Pancreas (tissue), 10 donors: ENCODE data around the gene NUTM1. TPM values are rescaled to one million over a fixed set of nuclear protein-coding genes. Genes with fewer than 3 reads are reported as not detected.

Experiments
- ATAC-seq, 4 donors: fragments of 200-7000 bp; cut with Tn5 transposase; one replicate each; pipeline versions ENCODE4 v1.8.0 to v1.9.1; 2020; ENCODE audit warnings: mild to moderate bottlenecking in 4 of 4, moderate library complexity in 4 of 4
- DNase-seq, 6 donors: peaks; one replicate each; pipeline ENCODE4 v3.0.0-alpha.2; 2020
- FAIRE-seq: peaks from 2 replicates; lab custom pipeline; 2012; peaks lifted over from hg19 to GRCh38; lab: Jason Lieb, UNC
- H3K27ac ChIP-seq, 4 donors: fragments of 200-600 bp; sonication (generic); 1 replicate in 3 of 4; 2 replicates in 1 of 4; pipeline versions ENCODE4 v1.5.0 to v1.8.0; 2020
- H3K27me3 ChIP-seq, 4 donors: fragments of 200-600 bp; one replicate each; pipeline ENCODE4 v1.8.0; 2021
- H3K36me3 ChIP-seq, 3 donors: fragments of 200-600 bp; sonication (generic) in 1 of 3; one replicate each; pipeline versions ENCODE4 v1.5.0 to v1.8.0; 2020 to 2021
- H3K4me1 ChIP-seq, 3 donors: fragments of 200-600 bp; one replicate each; pipeline ENCODE4 v1.8.0; 2021
- H3K4me3 ChIP-seq, 4 donors: fragments of 200-600 bp; sonication (generic) in 2 of 4; one replicate each; pipeline versions ENCODE4 v1.5.0 to v1.8.0; 2020 to 2021
- H3K9me3 ChIP-seq, 4 donors: fragments of 200-600 bp; one replicate each; pipeline ENCODE4 v1.8.0; 2021
- CTCF ChIP-seq, 4 donors: fragments of 200-600 bp; sonication (generic) in 3 of 4; IDR thresholded peaks; one replicate each; pipeline versions ENCODE4 v1.5.0 to v1.8.0; 2021; ENCODE audit warnings: antibody characterized with exemption in 4 of 4
- WGBS, 2 donors: extraction: QIAGEN DNeasy Blood & Tissue Kit; methylation state at CpG; one replicate each; pipeline ENCODE4 v1.1.7; 2013; 5-methylcytosine and 5-hydroxymethylcytosine counted together
- intact Hi-C, 3 donors: fragments of 100-400 bp; cut with DNase I; formaldehyde crosslinking; loops; one replicate each; pipeline versions ENCODE4 v1.11.1 to v1.14.2; 2022
- polyA plus RNA-seq, 2 donors: library from polyadenylated mRNA; stranded (reverse); fragments of 200-250 nt; gene quantifications; one replicate each; pipeline ENCODE4 v1.2.3, GENCODE V29; 2013
- total RNA-seq, 6 donors: library from RNA; stranded (reverse); fragmentation: NEBNext Ultra II Directional in 4 of 6; extraction: Animal tissue kit (Norgen Biotek cat#: 25700) in 4 of 6; gene quantifications; one replicate each; pipeline versions ENCODE4 v1.2.1 to v1.2.4, GENCODE V29; 2021 to 2023
- donor health status: healthy with polysubstance abuse.
- donor health status: DM: no; HTN: no; CAD: no; lungs with moderate emphysema.
- donor health status: DM: no; HTN: no; CAD: no.
- donor health status: control.
- donor health status: control.
- donor health status: Bipolar disorder and iron deficiency.
- donor health status: DM: yes; HTN: yes; CAD: no.
- donor health status: DM: no; HTN: no; CAD: no.
- donor health status: DM: no; HTN: no; CAD: no.
- donor health status: DM: yes; HTN: yes; CAD: no.

NUTM1 gene
- total and polyA plus RNA-seq, 8 donors: not detected

- WGBS, 2 donors: 75 to 79% methylated on average over 16 of the region's 16 CpGs
- FAIRE-seq (no peak), DNase-seq (no peak), ATAC-seq (no peak)
- H3K9me3 ChIP-seq: no peaks in the 10 kb centered on the region
- peak overlapping the region in 2 of 4 donors; percentile 89 to 93 for H3K27ac ChIP-seq
- H3K27me3 ChIP-seq: no peaks in the 10 kb centered on the region
- H3K36me3 ChIP-seq: no peaks in the 10 kb centered on the region
- H3K4me3 ChIP-seq: peak overlapping the region in 3 of 4 donors; percentile 83 to 97 (median 92)
- intact Hi-C loops: no loop called here
- TF ChIP-seq CTCF (IDR thresholded peaks at IDR 0.05): no peak
- peaks cover 0 to 6% (median 0%) of the 10 kb centered on the region in 3 donors for H3K4me1 ChIP-seq
Measured at GRCh38 chr15:34336231-34336990, 6.7 kb upstream of the NUTM1 start.

- Histone ChIP-seq H3K9me3 (no peaks in the 10 kb centered on the region), H3K27me3 (no peaks in the 10 kb centered on the region), H3K36me3 (no peaks in the 10 kb centered on the region), H3K4me1 (peaks cover 0 to 12% (median 0%) of the 10 kb centered on the region in 3 donors), H3K4me3 (peak overlapping the region; percentile 83 to 97 (median 90)), H3K27ac (peak overlapping the region; percentile 67 to 93 (median 87))
- no peak for FAIRE-seq
- DNase-seq: peak in 1 of 6 donors; percentile 20
- peak; percentile 26 to 42 (median 38) for ATAC-seq
- intact Hi-C loops: no loop called here
- no peak for TF ChIP-seq CTCF (IDR thresholded peaks at IDR 0.05)
- 1% methylated on average over 26 of the region's 26 CpGs for WGBS, 2 donors
Measured at GRCh38 chr15:34336991-34337556, 6.0 kb upstream of the NUTM1 start.

- H3K4me1 ChIP-seq: peaks cover 0 to 12% (median 0%) of the 10 kb centered on the region in 3 donors
- no peak for FAIRE-seq
- peak; percentile 85 to 96 (median 92) for DNase-seq
- WGBS, 2 donors: 0 to 1% methylated on average over 56 to 78 of the region's 78 CpGs
- peak within 1 kb of the TSS; percentile 83 to 97 (median 90) for H3K4me3 ChIP-seq
- H3K27me3 ChIP-seq: no peaks in the 10 kb centered on the region
- no peaks in the 10 kb centered on the region for H3K9me3 ChIP-seq
- peak within 1 kb of the TSS; percentile 67 to 93 (median 87) for H3K27ac ChIP-seq
- ATAC-seq: peak; percentile 94 to 98 (median 97)
- intact Hi-C loops: no loop called here
- no peak for TF ChIP-seq CTCF (IDR thresholded peaks at IDR 0.05)
- H3K36me3 ChIP-seq: no peaks in the 10 kb centered on the region
Measured at GRCh38 chr15:34337557-34338306, 5.4 kb upstream of the NUTM1 start, which contains the start of gene SLC12A6. SLC12A6 (minus strand) TSS chr15:34337781; CDS start chr15:34336680, 1,101 bp downstream.

GRCh38 chr15:34338347-34338746 is 4.8 kb upstream of the NUTM1 start:
- Histone ChIP-seq H3K27ac (peak overlapping the region in 2 of 4 donors; percentile 89 to 93), H3K36me3 (no peaks in the 10 kb centered on the region), H3K27me3 (no peaks in the 10 kb centered on the region), H3K4me3 (peak overlapping the region in 3 of 4 donors; percentile 83 to 92 (median 89)), H3K9me3 (no peaks in the 10 kb centered on the region), H3K4me1 (peaks cover 0 to 12% (median 0%) of the 10 kb centered on the region in 3 donors)
- FAIRE-seq (no peak), DNase-seq (peak in 1 of 6 donors; percentile 29), ATAC-seq (no peak)
- TF ChIP-seq CTCF (IDR thresholded peaks at IDR 0.05): no peak
- intact Hi-C loops: no loop called here
- 65 to 69% methylated on average over 16 of the region's 16 CpGs for WGBS, 2 donors
